GM13976 (cell line): ENCODE measurements around the gene RPL19.

Experiments used
- DNase-seq: peaks from one replicate; pipeline ENCODE4 v3.0.0; 2012; ENCODE audit warnings: low spot score
- CTCF ChIP-seq: IDR thresholded peaks from 2 replicates; pipeline ENCODE4 v1.5.1; 2012; ENCODE audit warnings: borderline replicate concordance, mild to moderate bottlenecking; ENCODE audit not compliant: insufficient read depth; ENCODE audit errors: extremely low read depth, missing control alignments, control extremely low read depth
- in situ Hi-C: fragments of 300-500 bp; cut with MboI; formaldehyde crosslinking; loops from one replicate; pipeline ENCODE4 v1.12.0; 2022; ENCODE audit warnings: low sequenced_read_pairs, mixed read lengths, inconsistent platforms; ENCODE audit not compliant: unreplicated experiment

Gene RPL19

DNA sequence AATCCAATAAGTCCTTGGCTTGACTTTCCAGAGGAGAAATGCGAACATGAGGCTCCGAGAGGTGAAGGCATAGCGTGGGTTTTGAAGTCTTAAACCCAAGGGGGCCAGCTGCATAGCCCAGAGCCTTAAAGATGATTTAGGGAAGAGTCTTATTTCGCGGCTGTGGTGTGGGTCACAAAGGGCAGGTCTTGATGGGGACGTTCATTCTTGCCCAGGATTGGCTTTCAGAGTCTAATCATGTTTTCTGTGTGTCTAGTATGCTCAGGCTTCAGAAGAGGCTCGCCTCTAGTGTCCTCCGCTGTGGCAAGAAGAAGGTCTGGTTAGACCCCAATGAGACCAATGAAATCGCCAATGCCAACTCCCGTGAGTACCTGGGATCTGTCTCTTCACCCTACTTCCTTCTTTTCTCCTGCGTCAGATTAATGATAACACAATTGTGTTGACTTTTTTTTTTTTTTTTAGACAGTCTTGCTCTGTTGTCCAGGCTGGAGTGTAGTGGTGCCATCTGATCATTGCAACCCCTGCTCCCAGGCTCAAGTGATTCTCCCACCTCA lies 951 bp downstream of the RPL19 start:
- in situ Hi-C loops = no loop called here
- TF ChIP-seq CTCF = no peak
- no peak for DNase-seq

DNA sequence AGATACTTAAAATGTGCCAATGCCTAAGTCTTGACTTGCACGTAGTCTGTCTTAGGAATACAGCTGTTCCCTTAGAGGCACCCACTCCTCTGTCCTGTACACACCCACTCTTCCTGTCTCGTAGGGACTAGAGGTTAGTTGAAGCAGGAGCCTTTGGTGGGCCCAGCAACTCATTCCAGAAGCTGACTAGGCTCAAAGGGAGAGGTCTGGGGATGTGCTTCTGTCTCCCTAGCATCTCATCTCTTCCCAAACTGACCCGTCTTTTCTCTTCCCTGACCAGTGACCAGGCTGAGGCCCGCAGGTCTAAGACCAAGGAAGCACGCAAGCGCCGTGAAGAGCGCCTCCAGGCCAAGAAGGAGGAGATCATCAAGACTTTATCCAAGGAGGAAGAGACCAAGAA lies 4.2 kb downstream of the RPL19 start:
- DNase-seq = no peak
- in situ Hi-C loops = no loop called here
- TF ChIP-seq CTCF = no peak

- no peak for DNase-seq
- in situ Hi-C loops = no loop called here
- TF ChIP-seq CTCF = no peak
These were observed 5.0 kb downstream of the RPL19 start for GRCh38 chr17:39205112-39205526.

DNA sequence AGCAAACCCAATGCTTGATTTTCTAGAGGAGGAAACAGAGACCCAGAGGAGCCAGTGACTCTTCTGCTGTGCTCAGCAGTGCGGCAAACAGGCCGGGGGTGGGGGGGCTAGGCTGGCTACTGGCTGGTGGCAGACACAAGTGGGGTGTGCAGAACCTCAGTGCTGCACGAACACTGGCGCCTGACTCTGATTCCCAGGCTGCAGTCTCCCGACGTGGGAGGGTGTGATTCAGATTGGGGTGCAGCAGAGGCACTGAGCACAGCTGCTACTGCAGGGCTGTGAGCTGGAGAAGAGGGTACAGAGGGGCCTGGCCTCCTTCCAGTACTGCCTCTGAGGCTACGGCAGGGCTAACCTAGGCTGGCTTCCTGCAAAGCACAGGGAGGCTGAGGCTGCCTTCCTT lies 8.1 kb downstream of the RPL19 start:
- no peak for DNase-seq
- TF ChIP-seq CTCF = no peak
- in situ Hi-C loops = no loop called here

- no peak for DNase-seq
- no peak for TF ChIP-seq CTCF
- in situ Hi-C loops = no loop called here
These were observed 8.8 kb downstream of the RPL19 start for GRCh38 chr17:39208893-39209292.

- in situ Hi-C loops = no loop called here
- no peak for TF ChIP-seq CTCF
These were observed 9.4 kb downstream of the RPL19 start for GRCh38 chr17:39209317-39210092.

More at GRCh38 chr17:39209317-39210092, 9.4 kb downstream of the RPL19 start:
- DNase-seq = no peak
